ENCODE results near the gene PRRT4.

DNA sequence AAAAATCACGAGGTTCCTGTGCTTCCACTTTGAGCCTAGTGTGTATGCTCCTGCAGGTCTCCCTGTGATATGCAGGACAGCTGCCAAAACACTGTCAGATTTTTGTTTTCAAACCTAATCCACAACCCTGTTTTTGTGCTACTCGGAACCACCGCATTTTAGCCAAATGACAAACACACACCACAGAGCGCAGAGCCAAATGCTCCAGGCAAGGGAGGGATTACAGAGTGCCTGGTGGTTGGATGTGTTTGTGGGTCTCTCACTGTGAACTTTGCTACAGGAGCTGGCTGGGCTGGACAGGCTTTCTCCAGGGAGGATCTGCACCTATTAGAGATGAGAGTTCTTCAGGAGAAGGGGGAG, 12.0 kb downstream of the PRRT4 start:
- TF ChIP-seq CTCF (IDR thresholded peaks at IDR 0.05; ENCODE audit: insufficient read depth, low read length) (no peak), POLR2AphosphoS5 (IDR thresholded peaks at IDR 0.05; ENCODE audit: low read depth) (no peak)
